GM12874 (cell line): ENCODE measurements around the gene PTGES2.

Experiments
- CTCF ChIP-seq: IDR thresholded peaks from 2 replicates; pipeline ENCODE4 v1.5.1; 2011; ENCODE audit warnings: low read depth, mild to moderate bottlenecking, control low read depth, low read length, moderate library complexity; ENCODE audit not compliant: insufficient read depth

The PTGES2 gene

GRCh38 chr9:128091571-128091970, 36.0 kb downstream of the PTGES2 start:
- no peak for TF ChIP-seq CTCF

GRCh38 chr9:128091144-128091543, 36.4 kb downstream of the PTGES2 start:
- TF ChIP-seq CTCF: no peak

- no peak for TF ChIP-seq CTCF
These were observed 38.2 kb downstream of the PTGES2 start for GRCh38 chr9:128089299-128089698.

GRCh38 chr9:128088253-128088945, 39.1 kb downstream of the PTGES2 start:
- TF ChIP-seq CTCF: no peak

GRCh38 chr9:128087262-128087661, 40.3 kb downstream of the PTGES2 start:
- no peak for TF ChIP-seq CTCF

- no peak for TF ChIP-seq CTCF
These were observed 41.6 kb downstream of the PTGES2 start for GRCh38 chr9:128085943-128086342.

- no peak for TF ChIP-seq CTCF
These were observed 42.8 kb downstream of the PTGES2 start for GRCh38 chr9:128084746-128085145.
